DND-41 (cell line): ENCODE data around the gene SNX19.
"Not testable (repeated sequence)": the region's sequence is repeated elsewhere in the genome, so short reads cannot be mapped to it uniquely, and the experiment has no call there.

ENCODE experiments used
- ATAC-seq: fragments of 200-7000 bp; cut with Tn5 transposase; 3 replicates; pipeline ENCODE4 v1.9.1; 2021; ENCODE audit warnings: low read depth; ENCODE audit not compliant: insufficient read depth
- DNase-seq: peaks from one replicate; pipeline ENCODE4 v3.0.0-alpha.2; 2020
- H2AFZ ChIP-seq: 2 replicates; pipeline ENCODE4 v1.6.0; 2012; ENCODE audit warnings: low read depth, low read length
- H3K27ac ChIP-seq: 2 replicates; pipeline ENCODE4 v1.5.1; 2012; ENCODE audit warnings: low read length, inconsistent platforms
- H3K27me3 ChIP-seq: fragments of 200-600 bp; sonication (generic); 2 replicates; pipeline ENCODE4 v1.6.0; 2012; ENCODE audit warnings: low read length, mild to moderate bottlenecking, inconsistent platforms; ENCODE audit not compliant: insufficient read depth, poor library complexity
- H3K36me3 ChIP-seq: 2 replicates; pipeline ENCODE4 v1.5.1; 2012; ENCODE audit warnings: low read length, inconsistent platforms; ENCODE audit not compliant: insufficient read depth
- H3K4me1 ChIP-seq: 2 replicates; pipeline ENCODE4 v1.5.1; 2012; ENCODE audit warnings: mild to moderate bottlenecking, low read length; ENCODE audit not compliant: insufficient read depth
- H3K4me2 ChIP-seq: 2 replicates; pipeline ENCODE4 v1.6.0; 2012; ENCODE audit warnings: mild to moderate bottlenecking, moderate library complexity, low read length, inconsistent platforms; ENCODE audit not compliant: insufficient read depth
- H3K4me3 ChIP-seq, 2 experiments: fragments of 200-600 bp in 1 of 2; shearing (Covaris generic) in 1 of 2; 2 replicates each; pipeline ENCODE4 v1.5.1; 2012 to 2016; ENCODE audit warnings: inconsistent platforms in 2 of 2, low read length in 2 of 2, mild to moderate bottlenecking in 2 of 2, low read depth in 1 of 2, moderate library complexity in 1 of 2
- H3K79me2 ChIP-seq: 2 replicates; pipeline ENCODE4 v1.6.0; 2012; ENCODE audit warnings: low read length, inconsistent platforms; ENCODE audit not compliant: insufficient read depth
- H3K9ac ChIP-seq: 2 replicates; pipeline ENCODE4 v1.6.0; 2012; ENCODE audit warnings: low read depth, mild to moderate bottlenecking, inconsistent platforms, low read length, moderate library complexity
- H3K9me3 ChIP-seq: 2 replicates; pipeline ENCODE4 v1.5.1; 2012; ENCODE audit warnings: low read length, moderate library complexity, mild to moderate bottlenecking, inconsistent platforms; ENCODE audit not compliant: insufficient read depth, severe bottlenecking
- H4K20me1 ChIP-seq: 2 replicates; pipeline ENCODE4 v1.6.0; 2012; ENCODE audit warnings: low read length; ENCODE audit not compliant: insufficient read depth
- EZH2 ChIP-seq: IDR thresholded peaks from 3 replicates; pipeline ENCODE4 v1.6.1; 2012; ENCODE audit warnings: borderline replicate concordance, low read depth, mild to moderate bottlenecking, moderate library complexity, low read length, inconsistent platforms; ENCODE audit not compliant: severe bottlenecking
- TF ChIP-seq, protein P1 (sequence below): IDR thresholded peaks from 2 replicates; pipeline ENCODE4 v1.5.1; 2012; ENCODE audit warnings: borderline replicate concordance, low read length, moderate library complexity, mild to moderate bottlenecking; ENCODE audit not compliant: poor library complexity, severe bottlenecking; ENCODE audit errors: extremely low read depth

SNX19 gene

DNA sequence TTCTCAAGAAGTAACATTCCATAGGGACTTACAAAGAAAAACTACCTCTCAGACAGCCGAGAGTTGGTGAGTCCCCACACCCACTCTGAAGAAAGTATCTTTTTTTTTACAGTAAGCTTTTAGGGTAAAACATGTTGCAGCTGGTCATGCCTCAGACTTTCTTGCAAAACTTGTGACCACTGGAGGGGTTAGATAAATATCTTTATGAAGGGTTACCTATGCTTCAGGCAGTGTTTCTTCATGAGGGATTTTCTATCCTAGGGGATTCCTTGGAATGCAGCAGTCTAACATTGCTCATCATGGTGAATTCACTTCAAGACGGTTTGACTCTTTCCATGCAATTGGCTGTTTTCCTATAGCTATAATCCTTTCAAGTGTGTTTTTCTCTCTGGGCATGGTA lies 20.8 kb upstream of the SNX19 start:
- TF ChIP-seq, protein P1, sequence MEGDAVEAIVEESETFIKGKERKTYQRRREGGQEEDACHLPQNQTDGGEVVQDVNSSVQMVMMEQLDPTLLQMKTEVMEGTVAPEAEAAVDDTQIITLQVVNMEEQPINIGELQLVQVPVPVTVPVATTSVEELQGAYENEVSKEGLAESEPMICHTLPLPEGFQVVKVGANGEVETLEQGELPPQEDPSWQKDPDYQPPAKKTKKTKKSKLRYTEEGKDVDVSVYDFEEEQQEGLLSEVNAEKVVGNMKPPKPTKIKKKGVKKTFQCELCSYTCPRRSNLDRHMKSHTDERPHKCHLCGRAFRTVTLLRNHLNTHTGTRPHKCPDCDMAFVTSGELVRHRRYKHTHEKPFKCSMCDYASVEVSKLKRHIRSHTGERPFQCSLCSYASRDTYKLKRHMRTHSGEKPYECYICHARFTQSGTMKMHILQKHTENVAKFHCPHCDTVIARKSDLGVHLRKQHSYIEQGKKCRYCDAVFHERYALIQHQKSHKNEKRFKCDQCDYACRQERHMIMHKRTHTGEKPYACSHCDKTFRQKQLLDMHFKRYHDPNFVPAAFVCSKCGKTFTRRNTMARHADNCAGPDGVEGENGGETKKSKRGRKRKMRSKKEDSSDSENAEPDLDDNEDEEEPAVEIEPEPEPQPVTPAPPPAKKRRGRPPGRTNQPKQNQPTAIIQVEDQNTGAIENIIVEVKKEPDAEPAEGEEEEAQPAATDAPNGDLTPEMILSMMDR, result no peak
- TF ChIP-seq EZH2, result no peak
- Histone ChIP-seq H4K20me1 (no peaks in the 10 kb centered on the region), H3K79me2 (no peaks in the 10 kb centered on the region), H3K27me3 (peaks cover 3% of the 10 kb centered on the region), H3K27ac (no peak overlapping the region), H3K9me3 (no peaks in the 10 kb centered on the region), H3K4me2 (no peak overlapping the region), H3K4me1 (no peaks in the 10 kb centered on the region), H3K4me3 (no peak overlapping the region), H3K9ac (no peak overlapping the region), H2AFZ (no peak overlapping the region), H3K36me3 (no peaks in the 10 kb centered on the region)
- ATAC-seq, result no peak
- no peak for DNase-seq

DNA sequence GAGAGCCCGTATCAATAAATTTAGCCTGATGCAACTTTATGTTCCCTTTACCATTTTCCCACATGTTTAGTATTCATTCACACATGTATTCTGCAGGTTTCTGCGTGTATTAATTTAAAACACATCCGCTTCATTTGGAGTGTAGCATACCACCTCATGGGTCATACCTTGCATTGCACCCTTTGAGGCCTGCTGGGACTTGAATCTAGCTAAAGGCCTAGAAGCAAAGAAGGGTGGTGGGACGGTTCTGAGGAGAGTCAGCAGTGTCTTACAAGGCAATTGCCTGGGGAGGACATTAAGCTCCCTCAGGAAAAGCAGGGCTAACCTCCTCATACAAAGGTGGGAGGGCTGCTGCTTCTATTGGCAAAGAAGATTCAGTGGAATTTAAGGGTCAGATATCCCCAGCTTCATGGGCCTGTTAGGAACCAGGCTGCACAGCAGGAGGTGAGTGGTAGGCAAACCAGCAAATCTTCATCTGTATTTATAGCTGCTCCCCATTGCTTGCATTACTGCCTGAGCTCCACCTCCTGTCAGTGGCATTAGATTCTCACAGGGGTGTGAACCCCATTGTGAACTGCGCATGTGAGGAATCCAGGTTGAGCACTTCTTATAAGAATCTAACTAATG lies 15.9 kb upstream of the SNX19 start:
- no peak overlapping the region for H3K4me2 ChIP-seq
- no peak overlapping the region for H3K27ac ChIP-seq
- H3K27me3 ChIP-seq, result peaks cover 3% of the 10 kb centered on the region
- no peak overlapping the region for H3K9ac ChIP-seq
- no peaks in the 10 kb centered on the region for H3K36me3 ChIP-seq
- no peak for ATAC-seq
- no peaks in the 10 kb centered on the region for H4K20me1 ChIP-seq
- H3K9me3 ChIP-seq, result no peaks in the 10 kb centered on the region
- TF ChIP-seq EZH2, result no peak
- TF ChIP-seq, protein P1, result no peak
- H3K4me1 ChIP-seq, result no peaks in the 10 kb centered on the region
- H2AFZ ChIP-seq, result no peak overlapping the region
- H3K79me2 ChIP-seq, result no peaks in the 10 kb centered on the region
- H3K4me3 ChIP-seq, result no peak overlapping the region
- DNase-seq, result no peak

DNA sequence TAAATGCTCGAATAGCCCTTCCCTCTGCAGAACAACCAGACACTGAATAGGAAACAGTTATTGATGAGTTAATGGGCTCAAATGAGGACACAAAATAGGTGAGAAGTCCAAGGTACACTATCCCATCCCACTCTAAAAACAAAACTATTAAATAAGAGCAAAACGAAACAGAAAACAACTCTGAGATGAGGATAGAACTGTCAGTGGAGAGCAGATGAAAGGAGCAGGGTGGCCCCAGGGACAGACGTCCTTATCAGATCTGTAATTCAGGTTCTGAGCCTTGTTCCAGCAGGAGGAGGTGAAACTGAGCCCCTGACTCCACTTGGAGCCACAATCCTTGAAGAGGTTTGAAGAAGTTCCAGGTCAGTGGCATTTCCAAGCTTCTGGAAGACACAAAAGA lies 8.5 kb upstream of the SNX19 start:
- no peak for DNase-seq
- H3K4me1 ChIP-seq, result no peaks in the 10 kb centered on the region
- H3K4me2 ChIP-seq, result no peak overlapping the region
- H3K9ac ChIP-seq, result no peak overlapping the region
- no peak overlapping the region for H3K4me3 ChIP-seq
- peaks cover 4% of the 10 kb centered on the region for H3K27me3 ChIP-seq
- H3K9me3 ChIP-seq, result no peaks in the 10 kb centered on the region
- H3K79me2 ChIP-seq, result no peaks in the 10 kb centered on the region
- TF ChIP-seq, protein P1, result no peak
- TF ChIP-seq EZH2, result no peak
- ATAC-seq, result no peak; the same call in 2 of the 3 replicates
- no peak overlapping the region for H2AFZ ChIP-seq
- H3K36me3 ChIP-seq, result no peaks in the 10 kb centered on the region
- no peaks in the 10 kb centered on the region for H4K20me1 ChIP-seq
- no peak overlapping the region for H3K27ac ChIP-seq

DNA sequence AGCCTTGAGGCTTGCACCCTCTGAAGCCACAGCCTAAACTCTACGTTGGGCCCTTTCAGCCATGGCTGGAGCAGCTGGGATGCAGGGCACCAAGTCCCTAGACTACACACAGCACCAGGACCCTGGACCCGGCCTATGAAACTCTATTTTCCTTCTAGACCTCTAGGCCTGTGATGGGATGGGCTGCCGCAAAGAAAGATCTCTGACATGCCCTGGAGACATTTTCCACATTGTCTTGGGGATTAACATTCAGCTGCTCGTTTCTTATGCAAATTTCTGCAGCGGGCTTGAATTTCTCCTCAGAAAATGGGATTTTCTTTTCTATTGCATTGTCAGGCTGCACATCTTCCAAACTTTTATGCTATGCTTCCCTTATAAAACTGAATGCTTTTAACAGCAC lies 4.3 kb upstream of the SNX19 start:
- ATAC-seq, H2AFZ ChIP-seq: not testable (repeated sequence)

More for the DNA sequence above, 4.3 kb upstream of the SNX19 start:
- not testable (repeated sequence) for H3K9me3 ChIP-seq, H3K27ac ChIP-seq, DNase-seq, H3K36me3 ChIP-seq, H3K9ac ChIP-seq, H3K4me2 ChIP-seq, H3K4me3 ChIP-seq, H3K27me3 ChIP-seq, H3K4me1 ChIP-seq, H4K20me1 ChIP-seq, H3K79me2 ChIP-seq
